Memory B cell (primary cell): ENCODE data around the gene GSTP1.
"Not testable (repeated sequence)": the region's sequence is repeated elsewhere in the genome, so short reads cannot be mapped to it uniquely, and the experiment has no call there.

ENCODE experiments used
- ATAC-seq: fragments of 150-1000 bp; cut with Tn5 transposase; 2 replicates; pipeline ENCODE4 v1.10.0; 2021; ENCODE audit warnings: low read depth, mild to moderate bottlenecking, moderate library complexity
- DNase-seq, 2 donors: peaks; one replicate each; pipeline ENCODE4 v3.0.0; 2022; ENCODE audit warnings: low spot score in 2 of 2
- H3K27ac Mint-ChIP-seq: one replicate; pipeline ENCODE4 v1.8.0; 2022; ENCODE audit warnings: mild to moderate bottlenecking, moderate library complexity, mixed read lengths
- H3K27me3 Mint-ChIP-seq: one replicate; pipeline ENCODE4 v1.8.0; 2022; ENCODE audit warnings: mixed read lengths
- H3K36me3 Mint-ChIP-seq: one replicate; pipeline ENCODE4 v1.8.0; 2022; ENCODE audit warnings: mild to moderate bottlenecking, mixed read lengths
- H3K4me1 Mint-ChIP-seq: one replicate; pipeline ENCODE4 v1.8.0; 2022; ENCODE audit warnings: mixed read lengths
- H3K4me3 Mint-ChIP-seq: one replicate; pipeline ENCODE4 v1.8.0; 2022; ENCODE audit warnings: mild to moderate bottlenecking, moderate library complexity, mixed read lengths
- H3K9me3 Mint-ChIP-seq: one replicate; pipeline ENCODE4 v1.8.0; 2022; ENCODE audit warnings: mixed read lengths

GSTP1 gene

GRCh38 chr11:67596753-67597300 is 13.2 kb downstream of the GSTP1 start:
- no peak for ATAC-seq
- Mint-ChIP-seq H3K4me1 (peaks cover 16% of the 10 kb centered on the region), H3K4me3 (no peak overlapping the region), H3K36me3 (no peaks in the 10 kb centered on the region), H3K9me3 (peaks cover 3% of the 10 kb centered on the region), H3K27ac (no peak overlapping the region), H3K27me3 (no peaks in the 10 kb centered on the region)
- no peak for DNase-seq

- peaks cover 16% of the 10 kb centered on the region for H3K4me1 Mint-ChIP-seq
- ATAC-seq, H3K27me3 Mint-ChIP-seq, H3K4me3 Mint-ChIP-seq, DNase-seq, H3K9me3 Mint-ChIP-seq, H3K36me3 Mint-ChIP-seq, H3K27ac Mint-ChIP-seq: not testable (repeated sequence)
These were observed 13.8 kb downstream of the GSTP1 start for GRCh38 chr11:67597458-67597857.

- not testable (repeated sequence) for H3K4me3 Mint-ChIP-seq, H3K9me3 Mint-ChIP-seq, H3K27ac Mint-ChIP-seq, ATAC-seq, H3K27me3 Mint-ChIP-seq, DNase-seq, H3K36me3 Mint-ChIP-seq
- peaks cover 16% of the 10 kb centered on the region for H3K4me1 Mint-ChIP-seq
These were observed 14.4 kb downstream of the GSTP1 start for GRCh38 chr11:67597963-67598362.

GRCh38 chr11:67599149-67599548 is 15.5 kb downstream of the GSTP1 start:
- H3K4me1 Mint-ChIP-seq: peaks cover 16% of the 10 kb centered on the region
- peaks cover 3% of the 10 kb centered on the region for H3K9me3 Mint-ChIP-seq
- H3K36me3 Mint-ChIP-seq: no peaks in the 10 kb centered on the region
- peaks cover under 1% of the 10 kb centered on the region for H3K27me3 Mint-ChIP-seq
- no peak for ATAC-seq
- DNase-seq: no peak
- no peak overlapping the region for H3K27ac Mint-ChIP-seq
- no peak overlapping the region for H3K4me3 Mint-ChIP-seq

- Mint-ChIP-seq H3K9me3 (peaks cover 3% of the 10 kb centered on the region), H3K36me3 (no peaks in the 10 kb centered on the region), H3K4me1 (peaks cover 16% of the 10 kb centered on the region), H3K27me3 (peaks cover 9% of the 10 kb centered on the region), H3K27ac (no peak overlapping the region), H3K4me3 (peak overlapping the region; percentile 46)
- no peak for DNase-seq
- ATAC-seq: peak; percentile 89
These were observed 16.9 kb downstream of the GSTP1 start for GRCh38 chr11:67600324-67601029.

GRCh38 chr11:67601098-67601497 is 17.5 kb downstream of the GSTP1 start:
- no peak overlapping the region for H3K4me3 Mint-ChIP-seq

GRCh38 chr11:67604119-67604518 is 20.5 kb downstream of the GSTP1 start:
- peak overlapping the region; percentile 37 for H3K4me3 Mint-ChIP-seq
- not testable (repeated sequence) for H3K27ac Mint-ChIP-seq, ATAC-seq, H3K36me3 Mint-ChIP-seq, H3K27me3 Mint-ChIP-seq, H3K9me3 Mint-ChIP-seq, DNase-seq
- peaks cover 19% of the 10 kb centered on the region for H3K4me1 Mint-ChIP-seq

More at GRCh38 chr11:67601098-67601497, 17.5 kb downstream of the GSTP1 start:
- H3K36me3 Mint-ChIP-seq: no peaks in the 10 kb centered on the region
- ATAC-seq (no peak), DNase-seq (no peak)
- H3K27ac Mint-ChIP-seq: no peak overlapping the region
- peaks cover 19% of the 10 kb centered on the region for H3K4me1 Mint-ChIP-seq
- peaks cover 3% of the 10 kb centered on the region for H3K9me3 Mint-ChIP-seq
- peaks cover 9% of the 10 kb centered on the region for H3K27me3 Mint-ChIP-seq

- ATAC-seq (no peak), DNase-seq (no peak)
- H3K36me3 Mint-ChIP-seq: peaks cover 3% of the 10 kb centered on the region
- no peak overlapping the region for H3K4me3 Mint-ChIP-seq
- H3K4me1 Mint-ChIP-seq: peaks cover 18% of the 10 kb centered on the region
- no peaks in the 10 kb centered on the region for H3K9me3 Mint-ChIP-seq
- H3K27ac Mint-ChIP-seq: no peak overlapping the region
- H3K27me3 Mint-ChIP-seq: peaks cover 9% of the 10 kb centered on the region
These were observed 21.2 kb downstream of the GSTP1 start for GRCh38 chr11:67604815-67605214.

GRCh38 chr11:67605231-67606011 is 21.8 kb downstream of the GSTP1 start:
- Mint-ChIP-seq H3K27ac (no peak overlapping the region), H3K36me3 (peaks cover 7% of the 10 kb centered on the region), H3K4me1 (peaks cover 12% of the 10 kb centered on the region), H3K4me3 (peak overlapping the region; percentile 80), H3K9me3 (no peaks in the 10 kb centered on the region), H3K27me3 (peaks cover 9% of the 10 kb centered on the region)
- no peak for ATAC-seq
- no peak for DNase-seq

- H3K27me3 Mint-ChIP-seq: peaks cover 9% of the 10 kb centered on the region
- no peak for ATAC-seq
- peak overlapping the region; percentile 11 for H3K27ac Mint-ChIP-seq
These were observed 22.5 kb downstream of the GSTP1 start for GRCh38 chr11:67606093-67606491.

GRCh38 chr11:67606492-67607295 is 23.1 kb downstream of the GSTP1 start, which contains the start of gene NDUFV1:
NDUFV1 (plus strand) TSS chr11:67606936; CDS start chr11:67607005, 69 bp downstream.
- peaks cover 9% of the 10 kb centered on the region for H3K27me3 Mint-ChIP-seq
- H3K4me3 Mint-ChIP-seq: peak within 1 kb of the TSS; percentile 85
- ATAC-seq (peak; percentile 99), DNase-seq (peak; percentile 92 to 94)
- no peaks in the 10 kb centered on the region for H3K9me3 Mint-ChIP-seq
- H3K4me1 Mint-ChIP-seq: peaks cover 3% of the 10 kb centered on the region
- peaks cover 7% of the 10 kb centered on the region for H3K36me3 Mint-ChIP-seq
- H3K27ac Mint-ChIP-seq: peak within 1 kb of the TSS; percentile 73

More at GRCh38 chr11:67606093-67606491, 22.5 kb downstream of the GSTP1 start:
- peak overlapping the region; percentile 85 for H3K4me3 Mint-ChIP-seq
- no peaks in the 10 kb centered on the region for H3K9me3 Mint-ChIP-seq
- peaks cover 5% of the 10 kb centered on the region for H3K4me1 Mint-ChIP-seq
- no peak for DNase-seq
- H3K36me3 Mint-ChIP-seq: peaks cover 7% of the 10 kb centered on the region

GRCh38 chr11:67607507-67607906 is 23.9 kb downstream of the GSTP1 start:
- ATAC-seq: no peak
- Mint-ChIP-seq H3K4me3 (peak overlapping the region; percentile 85), H3K9me3 (no peaks in the 10 kb centered on the region), H3K36me3 (peaks cover 11% of the 10 kb centered on the region), H3K27ac (peak overlapping the region; percentile 73), H3K4me1 (peaks cover 3% of the 10 kb centered on the region), H3K27me3 (peaks cover 9% of the 10 kb centered on the region)
- no peak for DNase-seq

GRCh38 chr11:67608486-67608885 is 24.9 kb downstream of the GSTP1 start:
- no peak for ATAC-seq
- Mint-ChIP-seq H3K4me1 (peaks cover 8% of the 10 kb centered on the region), H3K9me3 (no peaks in the 10 kb centered on the region)

More at GRCh38 chr11:67608486-67608885, 24.9 kb downstream of the GSTP1 start:
- Mint-ChIP-seq H3K27ac (no peak overlapping the region), H3K27me3 (peaks cover 9% of the 10 kb centered on the region), H3K36me3 (peaks cover 12% of the 10 kb centered on the region), H3K4me3 (no peak overlapping the region)
- DNase-seq: no peak
